Tibial nerve (tissue), 4 donors: Measurements from ENCODE around the gene LRRC47. TPM values are rescaled to one million over a fixed set of nuclear protein-coding genes. Genes with fewer than 3 reads are reported as not detected.

Source experiments
- DNase-seq, 2 donors: peaks; one replicate each; pipeline ENCODE4 v3.0.0-alpha.2; 2019; ENCODE audit warnings: low spot score in 2 of 2
- H3K27ac ChIP-seq, 4 donors: fragments of 200-600 bp; sonication (generic) in 3 of 4; one replicate each; pipeline ENCODE4 v1.5.1; 2017 to 2019; ENCODE audit warnings: mild to moderate bottlenecking in 1 of 4
- H3K27me3 ChIP-seq, 2 donors: fragments of 200-600 bp; sonication (generic) in 1 of 2; one replicate each; pipeline versions ENCODE4 v1.5.1 to v1.6.0; 2017 to 2019
- H3K36me3 ChIP-seq, 3 donors: fragments of 200-600 bp; sonication (generic); one replicate each; pipeline ENCODE4 v1.5.1; 2018 to 2019
- H3K4me1 ChIP-seq, 4 donors: fragments of 200-600 bp; sonication (generic) in 3 of 4; one replicate each; pipeline ENCODE4 v1.5.1; 2017 to 2019
- H3K4me3 ChIP-seq, 4 donors: fragments of 200-600 bp; sonication (generic) in 3 of 4; one replicate each; pipeline ENCODE4 v1.5.1; 2017 to 2019; ENCODE audit warnings: mild to moderate bottlenecking in 1 of 4, moderate library complexity in 1 of 4
- H3K9me3 ChIP-seq, 4 donors: fragments of 200-600 bp; sonication (generic) in 3 of 4; one replicate each; pipeline ENCODE4 v1.5.1; 2017 to 2019
- CTCF ChIP-seq, 5 experiments: fragments of 200-600 bp in 3 of 5; fragments of 450-650 bp in 2 of 5; sonication (generic) in 3 of 5; IDR thresholded peaks; one replicate each; pipeline ENCODE4 v1.5.1; 2016 to 2019; ENCODE audit warnings: antibody characterized with exemption in 5 of 5, mild to moderate bottlenecking in 3 of 5, moderate library complexity in 2 of 5
- EP300 ChIP-seq, 2 donors: sonication (generic); formaldehyde crosslinking; IDR thresholded peaks; one replicate each; pipeline ENCODE4 v1.6.1; 2017; ENCODE audit warnings: antibody characterized with exemption in 2 of 2, mild to moderate bottlenecking in 1 of 2
- POLR2A ChIP-seq, 2 donors: fragments of 450-650 bp; IDR thresholded peaks; one replicate each; pipeline ENCODE4 v1.6.1; 2017; ENCODE audit warnings: antibody characterized with exemption in 2 of 2, mild to moderate bottlenecking in 2 of 2, moderate library complexity in 2 of 2
- WGBS, 2 donors: methylation state at CpG; one replicate each; pipeline ENCODE4 v1.1.5; 2018; 5-methylcytosine and 5-hydroxymethylcytosine counted together
- total RNA-seq, 4 donors: library from RNA; depleted of rRNA; stranded (reverse); fragments of >200 nt; gene quantifications; one replicate each; pipeline ENCODE4 v1.1.0, GENCODE V29; 2016

The LRRC47 gene
- total RNA-seq, 4 donors from 2014 or later, result 40.8 to 46.3 (median 42.6) TPM

- Histone ChIP-seq H3K4me1 (peaks cover 0 to 35% (median 15%) of the 10 kb centered on the region in 4 donors), H3K27me3 (peaks cover 0 to 5% of the 10 kb centered on the region in 2 donors), H3K4me3 (peak overlapping the region in 2 of 4 donors; percentile 72 to 95), H3K9me3 (no peaks in the 10 kb centered on the region), H3K27ac (peak overlapping the region in 1 of 4 donors; percentile 88), H3K36me3 (peaks cover 0 to 24% (median under 1%) of the 10 kb centered on the region in 3 donors)
- TF ChIP-seq POLR2A (IDR thresholded peaks at IDR 0.05) (no peak), CTCF (IDR thresholded peaks at IDR 0.05) (no peak), EP300 (IDR thresholded peaks at IDR 0.05) (no peak)
- WGBS, 2 donors, result 81 to 83% methylated on average over 13 of the region's 13 CpGs
- DNase-seq, result no peak
These were observed 48.4 kb downstream of the LRRC47 start for GRCh38 chr1:3747903-3748302.

- H3K27ac ChIP-seq, result peak overlapping the region in 3 of 4 donors; percentile 61 to 88 (median 68)
- peaks cover 0 to 35% (median 15%) of the 10 kb centered on the region in 4 donors for H3K4me1 ChIP-seq
- 43 to 46% methylated on average over 6 of the region's 6 CpGs for WGBS, 2 donors
- TF ChIP-seq POLR2A (IDR thresholded peaks at IDR 0.05) (no peak), EP300 (IDR thresholded peaks at IDR 0.05) (no peak), CTCF (IDR thresholded peaks at IDR 0.05) (no peak)
- no peak for DNase-seq
- H3K4me3 ChIP-seq, result peak overlapping the region; percentile 70 to 95 (median 82)
- peaks cover 0 to 28% (median 2%) of the 10 kb centered on the region in 3 donors for H3K36me3 ChIP-seq
- no peaks in the 10 kb centered on the region for H3K9me3 ChIP-seq
- peaks cover 0 to 3% of the 10 kb centered on the region in 2 donors for H3K27me3 ChIP-seq
These were observed 48.8 kb downstream of the LRRC47 start for GRCh38 chr1:3747522-3747848.

- Histone ChIP-seq H3K27ac (peak overlapping the region; percentile 59 to 88 (median 64)), H3K27me3 (peaks cover 0 to 3% of the 10 kb centered on the region in 2 donors), H3K4me3 (peak overlapping the region; percentile 70 to 95 (median 82)), H3K9me3 (no peaks in the 10 kb centered on the region), H3K4me1 (peaks cover 0 to 35% (median 15%) of the 10 kb centered on the region in 4 donors), H3K36me3 (peaks cover 0 to 33% (median 2%) of the 10 kb centered on the region in 3 donors)
- 1% methylated on average over 25 to 47 of the region's 73 CpGs for WGBS, 2 donors
- peak; percentile 67 to 79 for DNase-seq
- TF ChIP-seq CTCF (IDR thresholded peaks at IDR 0.05) (no peak), EP300 (IDR thresholded peaks at IDR 0.05) (peak; percentile 19 to 39), POLR2A (IDR thresholded peaks at IDR 0.05) (peak in 1 of 2 donors; percentile 44)
These were observed 49.3 kb downstream of the LRRC47 start for GRCh38 chr1:3746830-3747521.

- peak overlapping the region; percentile 70 to 95 (median 82) for H3K4me3 ChIP-seq
- no peak for TF ChIP-seq EP300 (IDR thresholded peaks at IDR 0.05)
- TF ChIP-seq POLR2A (IDR thresholded peaks at IDR 0.05), result no peak
- 8 to 12% methylated on average over 17 to 35 of the region's 35 CpGs for WGBS, 2 donors
- no peak for DNase-seq
- H3K27me3 ChIP-seq, result peaks cover 0 to 3% of the 10 kb centered on the region in 2 donors
- H3K27ac ChIP-seq, result peak overlapping the region in 3 of 4 donors; percentile 59 to 88 (median 61)
- no peaks in the 10 kb centered on the region for H3K9me3 ChIP-seq
- peaks cover 0 to 35% (median 15%) of the 10 kb centered on the region in 4 donors for H3K4me1 ChIP-seq
- H3K36me3 ChIP-seq, result peaks cover 0 to 39% (median 2%) of the 10 kb centered on the region in 3 donors
These were observed 49.9 kb downstream of the LRRC47 start for GRCh38 chr1:3746389-3746829.

- H3K4me1 ChIP-seq, result peaks cover 0 to 35% (median 15%) of the 10 kb centered on the region in 4 donors
- DNase-seq, result no peak
- no peaks in the 10 kb centered on the region for H3K27me3 ChIP-seq
- peaks cover 0 to 45% (median 2%) of the 10 kb centered on the region in 3 donors for H3K36me3 ChIP-seq
- no peak overlapping the region for H3K27ac ChIP-seq
- 73% methylated on average over 23 to 25 of the region's 25 CpGs for WGBS, 2 donors
- peak overlapping the region in 1 of 4 donors; percentile 95 for H3K4me3 ChIP-seq
- no peaks in the 10 kb centered on the region for H3K9me3 ChIP-seq
- TF ChIP-seq CTCF (IDR thresholded peaks at IDR 0.05) (no peak), EP300 (IDR thresholded peaks at IDR 0.05) (no peak), POLR2A (IDR thresholded peaks at IDR 0.05) (no peak)
These were observed 50.5 kb downstream of the LRRC47 start for GRCh38 chr1:3745590-3746381.
